Endothelial cell (in vitro differentiated cells): ENCODE results near the gene SACS. TPM values are rescaled to one million over a fixed set of nuclear protein-coding genes. Genes with fewer than 3 reads are reported as not detected.

Experiments
- DNase-seq: peaks from one replicate; pipeline ENCODE4 v3.0.0; 2021; ENCODE audit warnings: low spot score
- H3K27ac Mint-ChIP-seq: one replicate; pipeline ENCODE4 v1.8.0; 2021; ENCODE audit warnings: mixed read lengths, inconsistent platforms; ENCODE audit not compliant: unreplicated experiment
- H3K27me3 Mint-ChIP-seq: one replicate; pipeline ENCODE4 v1.8.0; 2021; ENCODE audit warnings: mild to moderate bottlenecking, moderate library complexity, mixed read lengths, inconsistent platforms; ENCODE audit not compliant: unreplicated experiment
- H3K36me3 Mint-ChIP-seq: one replicate; pipeline ENCODE4 v1.8.0; 2021; ENCODE audit warnings: mild to moderate bottlenecking, low read depth, mixed read lengths, inconsistent platforms; ENCODE audit not compliant: unreplicated experiment
- H3K4me1 Mint-ChIP-seq: one replicate; pipeline ENCODE4 v1.8.0; 2021; ENCODE audit warnings: mild to moderate bottlenecking, mixed read lengths, inconsistent platforms; ENCODE audit not compliant: unreplicated experiment
- H3K4me3 Mint-ChIP-seq: one replicate; pipeline ENCODE4 v1.8.0; 2021; ENCODE audit warnings: mild to moderate bottlenecking, mixed read lengths, inconsistent platforms; ENCODE audit not compliant: unreplicated experiment
- H3K9me3 Mint-ChIP-seq: one replicate; pipeline ENCODE4 v1.8.0; 2021; ENCODE audit warnings: mixed read lengths, inconsistent platforms; ENCODE audit not compliant: unreplicated experiment
- total RNA-seq: library from RNA; stranded (reverse); fragmentation: NEBNext Ultra II Directional; extraction: Animal tissue kit (Norgen Biotek cat#: 25700); gene quantifications from one replicate; pipeline ENCODE4 v1.2.1, GENCODE V29; 2021; ENCODE audit not compliant: unreplicated experiment
- TF ChIP-seq, protein P1 (sequence below): fragments of 200-600 bp; sonication (generic); IDR thresholded peaks from one replicate; pipeline ENCODE4 v1.5.0; 2021; ENCODE audit warnings: antibody characterized with exemption; ENCODE audit not compliant: unreplicated experiment

The SACS gene
- total RNA-seq, 1 donor from 2014 or later: 45.8 TPM

DNA sequence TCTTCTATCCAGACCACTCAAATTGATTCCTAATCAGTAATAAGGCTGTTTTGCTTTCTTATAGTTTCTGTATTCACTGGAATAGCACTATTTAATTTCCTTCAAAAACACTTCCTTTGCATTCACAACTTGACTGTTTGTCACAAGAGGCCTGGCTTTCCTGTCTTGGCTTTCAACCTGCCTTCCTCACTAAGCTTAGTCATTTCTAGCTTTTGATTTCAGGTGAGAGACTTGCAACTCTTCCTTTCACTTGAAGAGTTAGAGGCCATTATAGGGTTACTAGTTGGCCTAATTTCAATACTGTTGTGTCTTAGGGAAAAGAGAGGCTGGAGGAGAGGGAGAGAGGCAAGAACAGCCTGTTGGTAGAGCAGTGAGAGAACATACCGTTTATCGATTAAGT lies 47.0 kb downstream of the SACS start:
- Mint-ChIP-seq H3K27me3 (peaks cover 2% of the 10 kb centered on the region), H3K36me3 (no peaks in the 10 kb centered on the region), H3K4me3 (no peak overlapping the region), H3K9me3 (no peaks in the 10 kb centered on the region), H3K4me1 (peaks cover 4% of the 10 kb centered on the region), H3K27ac (no peak overlapping the region)
- no peak for DNase-seq
- TF ChIP-seq, protein P1, sequence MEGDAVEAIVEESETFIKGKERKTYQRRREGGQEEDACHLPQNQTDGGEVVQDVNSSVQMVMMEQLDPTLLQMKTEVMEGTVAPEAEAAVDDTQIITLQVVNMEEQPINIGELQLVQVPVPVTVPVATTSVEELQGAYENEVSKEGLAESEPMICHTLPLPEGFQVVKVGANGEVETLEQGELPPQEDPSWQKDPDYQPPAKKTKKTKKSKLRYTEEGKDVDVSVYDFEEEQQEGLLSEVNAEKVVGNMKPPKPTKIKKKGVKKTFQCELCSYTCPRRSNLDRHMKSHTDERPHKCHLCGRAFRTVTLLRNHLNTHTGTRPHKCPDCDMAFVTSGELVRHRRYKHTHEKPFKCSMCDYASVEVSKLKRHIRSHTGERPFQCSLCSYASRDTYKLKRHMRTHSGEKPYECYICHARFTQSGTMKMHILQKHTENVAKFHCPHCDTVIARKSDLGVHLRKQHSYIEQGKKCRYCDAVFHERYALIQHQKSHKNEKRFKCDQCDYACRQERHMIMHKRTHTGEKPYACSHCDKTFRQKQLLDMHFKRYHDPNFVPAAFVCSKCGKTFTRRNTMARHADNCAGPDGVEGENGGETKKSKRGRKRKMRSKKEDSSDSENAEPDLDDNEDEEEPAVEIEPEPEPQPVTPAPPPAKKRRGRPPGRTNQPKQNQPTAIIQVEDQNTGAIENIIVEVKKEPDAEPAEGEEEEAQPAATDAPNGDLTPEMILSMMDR: no peak

DNA sequence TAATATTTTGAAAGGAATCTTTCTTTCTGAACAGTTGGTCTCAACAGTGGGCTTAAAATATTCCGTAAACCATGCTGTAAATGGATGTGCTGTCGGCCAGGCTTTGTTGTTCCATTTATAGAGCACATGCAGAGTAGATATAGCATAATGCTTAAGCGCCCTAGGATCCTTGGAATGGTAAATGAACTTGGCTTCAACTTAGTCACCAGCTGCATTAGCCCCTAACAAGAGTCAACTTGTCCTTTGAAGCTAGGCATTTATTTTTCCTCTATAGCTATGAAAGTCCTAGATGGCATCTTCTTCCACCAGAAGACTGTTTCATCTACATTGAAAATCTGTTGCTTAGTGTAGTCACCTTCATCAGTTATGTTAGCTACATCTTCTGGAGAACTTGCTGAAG lies 47.6 kb downstream of the SACS start:
- peaks cover 2% of the 10 kb centered on the region for H3K27me3 Mint-ChIP-seq
- no peak overlapping the region for H3K4me3 Mint-ChIP-seq
- TF ChIP-seq, protein P1: no peak
- H3K4me1 Mint-ChIP-seq: peaks cover 10% of the 10 kb centered on the region
- no peak overlapping the region for H3K27ac Mint-ChIP-seq
- H3K36me3 Mint-ChIP-seq: no peaks in the 10 kb centered on the region
- DNase-seq: no peak
- H3K9me3 Mint-ChIP-seq: no peaks in the 10 kb centered on the region

DNA sequence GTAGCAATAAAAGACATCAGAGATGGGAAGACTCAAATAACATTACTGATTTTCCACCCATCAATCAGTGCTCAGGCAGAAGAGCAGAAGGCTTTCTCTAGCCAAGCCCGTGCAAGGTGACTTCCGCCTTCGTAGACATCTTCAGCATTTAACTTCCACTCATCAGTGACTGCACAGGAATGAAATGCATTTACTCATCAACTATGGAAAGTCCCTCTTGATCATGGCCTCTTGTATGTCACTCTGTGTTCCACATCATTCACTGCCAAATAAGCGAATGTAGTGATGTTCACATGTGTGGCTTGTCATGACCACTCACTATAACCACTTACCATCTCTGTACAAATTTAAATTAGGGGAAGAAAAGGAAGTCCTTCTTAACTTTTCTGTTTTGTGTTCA lies 49.4 kb downstream of the SACS start:
- H3K27me3 Mint-ChIP-seq: no peaks in the 10 kb centered on the region
- no peak overlapping the region for H3K27ac Mint-ChIP-seq
- DNase-seq: no peak
- TF ChIP-seq, protein P1: no peak
- H3K4me1 Mint-ChIP-seq: peaks cover 27% of the 10 kb centered on the region
- no peaks in the 10 kb centered on the region for H3K9me3 Mint-ChIP-seq
- no peaks in the 10 kb centered on the region for H3K36me3 Mint-ChIP-seq
- no peak overlapping the region for H3K4me3 Mint-ChIP-seq

DNA sequence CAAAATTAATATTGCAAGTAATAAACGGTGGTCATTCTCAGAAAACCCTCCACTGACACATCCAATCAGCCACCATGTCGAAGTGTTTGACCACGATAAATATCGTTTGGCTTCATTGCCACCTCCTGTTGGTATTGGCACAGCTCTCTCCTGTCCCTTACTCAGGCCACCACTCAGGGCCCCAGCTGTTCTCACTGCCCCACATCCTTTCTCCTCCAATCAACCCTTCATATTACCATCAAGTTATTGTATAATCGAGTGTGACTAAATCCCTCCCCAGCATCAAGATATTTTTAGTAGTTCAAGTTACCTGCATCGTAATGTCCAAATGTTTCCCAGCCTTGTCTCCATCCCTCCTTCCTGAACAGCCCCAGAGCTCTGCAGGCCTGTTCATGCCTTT lies 50.4 kb downstream of the SACS start:
- Mint-ChIP-seq H3K4me1 (peaks cover 31% of the 10 kb centered on the region), H3K36me3 (no peaks in the 10 kb centered on the region), H3K9me3 (no peaks in the 10 kb centered on the region), H3K27me3 (no peaks in the 10 kb centered on the region), H3K27ac (no peak overlapping the region), H3K4me3 (no peak overlapping the region)
- TF ChIP-seq, protein P1: no peak
- no peak for DNase-seq

DNA sequence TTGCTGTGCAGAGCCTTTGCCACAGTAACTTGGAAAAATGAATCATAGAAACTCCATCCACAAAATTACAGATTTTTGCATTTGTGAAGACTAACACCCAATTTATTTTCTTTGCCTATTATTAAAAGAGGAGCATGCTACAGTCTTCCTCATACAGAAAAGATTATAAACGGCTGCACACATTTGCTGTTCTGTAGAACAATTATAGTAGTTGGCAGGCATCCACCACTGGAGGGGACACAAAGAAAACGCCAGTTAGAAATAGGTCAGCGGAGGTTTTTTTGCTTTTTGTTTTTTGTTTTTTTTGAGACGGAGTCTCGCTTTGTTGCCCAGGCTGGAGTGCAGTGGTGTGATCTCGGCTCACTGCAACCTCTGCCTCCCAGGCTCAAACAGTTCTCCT lies 51.6 kb downstream of the SACS start:
- H3K4me1 Mint-ChIP-seq: peaks cover 35% of the 10 kb centered on the region
- no peak for DNase-seq
- H3K4me3 Mint-ChIP-seq: no peak overlapping the region
- no peaks in the 10 kb centered on the region for H3K9me3 Mint-ChIP-seq
- no peak overlapping the region for H3K27ac Mint-ChIP-seq
- H3K36me3 Mint-ChIP-seq: no peaks in the 10 kb centered on the region
- H3K27me3 Mint-ChIP-seq: no peaks in the 10 kb centered on the region
- TF ChIP-seq, protein P1: no peak
